Stimulated activated CD8-positive, alpha-beta memory T cell treated with anti-CD3 and anti-CD28 coated beads, Interleukin-7, amount 100 ng/mL, for 24 hours (primary cell): Measurements from ENCODE around the gene CHST11.
"Not testable (repeated sequence)": the region's sequence is repeated elsewhere in the genome, so short reads cannot be mapped to it uniquely, and the experiment has no call there.

ENCODE experiments used
- DNase-seq: peaks from one replicate; pipeline ENCODE4 v3.0.0-alpha.2; 2020; ENCODE audit warnings: low read depth

The CHST11 gene

DNA sequence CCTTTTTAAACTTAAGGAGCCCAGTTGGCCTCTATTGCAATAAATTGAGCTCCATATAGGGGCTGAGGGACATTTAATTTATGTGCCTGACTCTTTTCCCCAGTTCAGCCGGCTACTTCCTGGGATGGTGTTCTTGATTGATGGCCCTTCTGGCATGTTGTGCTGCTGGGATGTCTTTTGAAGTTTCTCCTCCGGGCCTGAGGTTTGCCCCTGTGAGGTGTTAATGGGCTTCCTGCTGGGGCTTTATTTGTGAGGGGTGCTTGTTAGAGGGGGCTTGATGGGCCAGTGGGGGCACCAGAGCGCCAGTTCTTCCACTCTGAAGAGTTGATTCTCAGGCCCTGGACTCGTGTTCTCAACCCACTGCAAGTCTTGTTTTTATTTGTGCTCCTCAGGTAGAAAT, 69.6 kb downstream of the CHST11 start:
- no peak for DNase-seq

DNA sequence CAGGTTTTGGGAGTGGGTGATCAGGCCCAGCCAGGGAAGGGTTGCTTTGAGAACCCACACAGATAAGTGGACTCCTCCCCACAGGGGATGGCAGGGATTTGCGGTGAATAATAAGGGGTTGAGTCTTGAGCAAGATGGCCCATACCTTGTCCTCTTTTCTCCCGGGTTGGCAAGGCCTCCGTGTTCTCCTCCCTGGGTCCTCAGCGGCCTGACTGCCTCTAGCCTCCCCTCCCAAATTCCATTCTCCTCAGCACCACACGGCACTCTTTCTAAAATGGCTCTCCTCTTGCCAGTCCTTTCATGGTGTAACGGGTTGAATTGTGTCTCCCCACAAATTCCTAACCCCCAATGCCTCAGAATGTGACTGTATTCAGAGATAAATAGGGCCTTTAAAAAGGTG, 70.0 kb downstream of the CHST11 start:
- DNase-seq = no peak

DNA sequence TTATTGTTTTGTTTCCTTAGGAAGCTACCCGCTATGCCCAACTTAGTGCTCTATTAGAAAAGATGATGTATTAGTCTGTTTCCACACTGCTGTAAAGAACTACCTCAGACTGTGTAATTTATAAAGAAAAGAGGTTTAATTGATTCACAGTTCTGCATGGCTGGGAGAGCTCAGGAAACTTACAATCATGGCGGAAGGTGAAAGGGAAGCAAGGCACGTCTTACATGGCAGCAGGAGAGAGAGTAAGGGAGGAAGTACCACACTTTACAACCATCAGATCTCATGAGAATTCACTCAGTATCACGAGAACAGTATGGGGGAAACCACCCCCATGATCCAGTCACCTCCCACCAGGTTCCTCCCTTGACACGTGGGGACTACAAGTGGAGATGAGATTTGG, 70.9 kb downstream of the CHST11 start:
- DNase-seq = not testable (repeated sequence)

DNA sequence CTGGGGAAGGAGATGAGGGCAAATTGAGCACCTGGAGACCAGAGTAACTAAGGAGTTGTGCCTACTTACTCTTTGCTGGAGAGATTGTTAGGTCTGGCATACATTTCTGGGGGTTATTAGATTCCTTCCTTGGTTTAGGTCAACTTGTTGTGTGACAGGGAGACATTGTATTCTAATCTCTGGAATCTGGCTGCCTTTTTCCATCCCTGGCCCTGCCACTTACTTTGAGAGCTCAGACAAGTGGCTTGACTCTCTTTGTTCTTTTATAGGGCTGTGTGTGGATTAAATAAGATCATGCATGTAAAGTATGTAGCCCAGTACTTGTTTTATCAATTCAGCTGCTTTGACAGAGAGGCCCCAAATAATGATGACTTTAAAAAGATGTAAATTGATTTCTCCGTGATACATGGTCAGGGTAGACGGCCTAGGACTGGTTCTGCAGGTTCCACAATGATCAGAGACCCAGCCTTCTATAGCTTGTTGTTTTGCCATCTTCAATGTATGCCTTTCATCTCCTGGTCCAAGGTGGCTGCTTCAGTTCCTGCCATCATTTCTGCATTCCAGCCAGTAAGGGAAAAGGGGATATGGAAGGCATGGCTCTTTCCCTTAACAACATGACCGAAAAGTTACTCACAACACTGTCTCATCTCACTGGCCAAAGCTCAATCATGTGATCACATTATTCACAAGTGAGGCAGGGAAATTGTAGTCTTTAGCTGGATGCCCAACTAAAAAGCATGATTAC, 72.6 kb downstream of the CHST11 start:
- DNase-seq = no peak

DNA sequence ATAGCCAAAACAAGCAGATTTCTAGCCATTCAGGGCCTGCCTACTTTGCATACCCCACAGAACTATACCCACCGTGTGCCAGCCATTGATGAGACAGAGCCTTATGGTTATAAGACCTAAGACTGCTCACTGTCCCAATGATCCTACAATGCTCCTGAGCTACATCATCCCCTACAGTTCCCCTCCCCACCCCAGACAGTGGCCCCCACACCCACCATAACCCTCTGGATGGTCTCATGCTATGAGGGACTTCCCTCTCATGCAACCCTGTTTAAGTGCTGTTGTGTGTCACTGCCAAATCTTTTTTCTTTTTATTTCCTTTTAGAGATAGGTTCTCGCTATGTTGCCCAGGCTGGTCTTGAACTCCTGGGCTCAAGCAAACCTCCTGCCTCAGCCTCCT, 75.9 kb downstream of the CHST11 start:
- no peak for DNase-seq

DNA sequence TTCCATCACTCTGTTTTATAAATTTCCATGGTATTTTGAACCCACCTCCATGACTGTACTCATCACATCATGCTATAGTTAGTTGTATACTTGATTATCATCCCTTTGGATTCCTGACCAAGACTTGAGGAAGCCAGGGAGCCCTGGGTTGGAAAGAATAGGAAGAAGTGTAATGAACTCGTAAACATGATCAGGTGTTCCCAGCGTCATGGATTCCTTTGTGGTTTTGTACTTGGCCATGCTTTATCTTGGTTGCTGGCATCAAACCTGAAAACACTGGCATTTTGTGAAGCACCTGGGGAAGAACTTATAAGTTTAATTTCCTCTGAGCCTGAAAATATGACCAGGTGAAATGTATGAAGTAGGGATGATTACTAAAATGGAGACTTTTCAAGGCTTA, 76.4 kb downstream of the CHST11 start:
- no peak for DNase-seq

DNA sequence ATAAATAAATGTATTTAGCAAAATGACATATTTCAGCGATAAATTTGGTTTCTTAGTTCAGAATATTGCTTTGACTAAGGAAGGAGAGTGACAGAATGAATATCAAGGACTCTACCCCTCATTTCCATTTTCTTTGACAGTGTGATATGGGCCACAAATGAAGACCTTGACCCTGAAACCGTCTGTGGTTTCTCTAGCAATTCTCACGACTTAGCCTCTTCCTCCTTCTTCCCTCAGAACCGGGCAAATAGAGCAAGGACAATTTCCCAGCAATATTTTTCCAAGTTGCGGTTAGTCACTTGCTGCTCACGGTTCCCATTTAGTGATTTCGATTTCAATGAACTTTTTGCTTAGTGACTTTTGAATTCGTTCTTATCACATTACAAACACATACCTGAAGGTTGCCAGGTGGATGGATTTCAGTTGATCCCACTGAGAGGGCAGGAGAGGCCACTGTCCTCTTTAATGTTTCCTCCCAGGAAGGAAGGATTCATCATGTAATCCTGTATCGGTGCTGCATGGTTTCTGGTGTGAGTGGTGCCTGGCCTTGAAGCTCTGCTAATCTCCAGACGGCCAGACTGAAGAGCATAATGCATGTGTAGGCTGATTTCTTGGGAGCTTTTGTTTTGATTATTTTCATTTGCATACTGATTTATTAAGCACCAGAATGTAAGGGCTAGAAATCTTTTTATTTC, 77.6 kb downstream of the CHST11 start:
- no peak for DNase-seq

DNA sequence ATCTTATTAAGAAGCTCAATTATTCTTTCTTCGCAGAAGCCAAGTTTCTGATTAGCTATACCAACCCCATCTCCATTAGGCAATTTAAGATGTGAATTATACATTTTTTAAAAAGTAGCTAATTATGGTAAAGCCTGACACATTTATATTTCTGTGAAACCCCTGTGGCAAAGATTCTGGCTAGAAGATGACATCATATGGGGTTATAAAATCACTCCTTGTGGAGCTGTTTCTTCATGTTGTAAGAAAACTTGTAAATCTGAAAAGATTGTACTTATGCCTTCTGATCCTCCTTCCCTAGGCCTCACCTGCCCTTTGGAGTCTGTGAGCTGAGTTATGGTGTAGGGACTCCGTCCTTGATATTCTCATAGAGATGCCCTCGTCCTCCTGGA, 78.1 kb downstream of the CHST11 start:
- DNase-seq = no peak

DNA sequence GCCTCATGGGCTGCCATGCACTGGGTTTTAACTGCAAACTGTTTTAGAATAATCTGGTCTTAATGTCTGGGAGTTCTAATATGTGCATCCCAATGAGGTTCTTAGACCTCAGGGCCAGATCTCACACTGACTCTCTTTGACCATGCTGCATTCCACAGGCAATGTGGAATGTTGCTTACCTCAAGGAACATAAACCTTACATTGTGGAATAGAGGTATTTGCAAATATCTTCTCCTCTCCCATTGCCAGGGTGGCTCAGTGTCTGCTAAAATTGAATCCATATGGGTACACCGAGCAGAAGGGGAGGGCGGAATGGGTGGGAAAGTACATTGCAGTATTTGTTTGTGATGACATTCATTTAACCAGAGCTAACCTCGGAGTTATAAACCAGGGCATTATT, 78.6 kb downstream of the CHST11 start:
- no peak for DNase-seq

DNA sequence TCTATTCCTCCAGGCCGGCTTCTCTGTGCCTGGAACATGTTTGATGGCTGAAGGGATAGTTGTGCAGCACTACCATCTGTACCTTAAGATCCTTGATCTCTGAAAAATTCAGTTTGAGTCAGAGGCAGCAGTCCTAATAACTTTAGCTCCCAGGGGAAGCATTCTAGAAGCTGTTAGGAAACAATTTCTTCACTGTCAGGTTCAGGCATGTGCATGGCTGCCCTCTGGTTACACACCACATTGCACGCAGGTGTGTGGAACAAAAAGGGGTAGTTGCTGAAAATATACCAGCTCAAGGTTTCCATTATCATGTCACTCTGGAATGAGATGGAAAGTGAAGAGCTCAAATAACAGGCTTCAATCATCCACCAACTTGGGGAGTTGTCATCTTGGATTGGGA, 80.1 kb downstream of the CHST11 start:
- no peak for DNase-seq

DNA sequence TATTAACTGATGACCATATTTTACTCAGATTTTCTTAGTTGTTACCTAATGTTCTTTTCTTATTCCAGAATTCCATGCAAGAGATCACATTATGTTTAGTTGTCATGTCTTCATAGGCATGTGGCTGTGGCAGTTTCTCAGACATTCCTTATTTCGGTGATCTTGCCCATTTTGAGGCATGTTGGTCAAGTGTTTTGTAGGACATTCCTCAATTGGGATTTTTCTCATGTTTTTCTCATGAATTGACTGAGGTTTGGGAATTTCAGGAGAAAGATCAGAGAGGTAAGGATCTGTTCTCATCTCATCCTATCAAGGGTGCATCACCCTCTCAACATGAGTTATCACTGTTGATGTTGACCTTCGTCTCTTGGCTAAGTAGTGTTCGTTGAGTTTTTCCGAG, 81.3 kb downstream of the CHST11 start:
- no peak for DNase-seq

DNA sequence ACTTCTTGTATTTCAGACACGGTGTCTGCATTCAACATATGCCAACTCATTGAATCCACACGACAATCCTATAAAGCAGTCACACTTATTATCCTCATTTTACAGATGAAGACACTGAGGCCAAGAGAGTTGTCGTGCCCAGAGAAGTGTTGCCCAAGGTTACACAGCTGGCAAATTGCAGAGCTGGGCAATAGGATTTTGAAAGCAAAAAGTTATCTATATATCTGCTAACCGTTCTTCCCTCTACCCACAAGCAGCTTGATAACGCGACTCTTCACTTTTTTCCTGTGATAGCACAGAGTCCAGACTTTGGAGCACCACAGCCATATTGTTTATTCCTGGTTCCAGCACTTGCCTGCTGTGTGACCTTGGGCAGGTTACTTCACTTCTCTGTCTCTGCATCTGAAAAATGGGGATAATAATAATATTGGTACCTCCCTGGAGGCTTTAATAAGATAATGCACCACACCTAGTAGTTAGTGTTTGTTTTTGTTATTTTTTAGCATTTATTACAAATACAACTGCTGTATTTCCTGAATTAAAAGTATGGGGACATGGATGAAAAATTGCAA, 82.2 kb downstream of the CHST11 start:
- DNase-seq = no peak

DNA sequence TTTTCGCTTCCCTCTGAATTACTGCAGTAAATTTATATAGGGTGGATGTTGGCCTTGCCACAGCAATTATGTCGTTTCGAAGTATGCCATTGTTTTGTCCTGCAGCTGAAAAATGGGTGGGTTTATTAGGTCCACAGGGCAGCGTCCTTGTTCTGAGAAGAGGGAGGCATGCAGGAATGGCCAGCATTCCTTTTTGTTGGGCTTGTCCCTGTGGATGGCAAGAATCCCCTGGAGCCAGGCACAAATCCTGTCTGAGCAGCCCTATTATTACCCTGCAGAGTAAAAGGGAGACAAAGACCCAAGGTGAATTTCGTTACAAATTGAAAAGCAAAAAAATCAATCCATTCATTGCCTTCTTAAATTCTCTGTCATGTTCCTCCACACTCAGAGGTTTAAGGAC, 88.1 kb downstream of the CHST11 start:
- no peak for DNase-seq

DNA sequence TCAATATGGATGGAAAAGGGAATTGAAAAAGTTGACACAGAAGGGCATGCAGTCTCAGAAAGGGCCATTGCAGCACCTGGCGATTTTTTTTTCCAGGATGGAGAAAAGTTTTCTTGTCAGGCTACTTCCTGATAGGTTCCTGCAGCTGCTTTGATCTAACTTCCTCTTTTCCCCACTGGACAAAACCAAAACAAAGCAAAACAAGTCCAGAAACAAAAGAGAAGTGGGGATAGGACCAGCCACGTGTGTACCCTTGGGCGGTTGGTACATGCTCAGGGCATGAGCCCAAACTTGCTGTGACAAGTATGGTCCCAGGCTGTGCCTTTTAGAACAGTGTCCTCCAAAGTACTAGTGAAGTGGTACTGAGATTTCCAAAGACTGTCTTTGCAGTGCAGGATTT, 89.8 kb downstream of the CHST11 start:
- no peak for DNase-seq

DNA sequence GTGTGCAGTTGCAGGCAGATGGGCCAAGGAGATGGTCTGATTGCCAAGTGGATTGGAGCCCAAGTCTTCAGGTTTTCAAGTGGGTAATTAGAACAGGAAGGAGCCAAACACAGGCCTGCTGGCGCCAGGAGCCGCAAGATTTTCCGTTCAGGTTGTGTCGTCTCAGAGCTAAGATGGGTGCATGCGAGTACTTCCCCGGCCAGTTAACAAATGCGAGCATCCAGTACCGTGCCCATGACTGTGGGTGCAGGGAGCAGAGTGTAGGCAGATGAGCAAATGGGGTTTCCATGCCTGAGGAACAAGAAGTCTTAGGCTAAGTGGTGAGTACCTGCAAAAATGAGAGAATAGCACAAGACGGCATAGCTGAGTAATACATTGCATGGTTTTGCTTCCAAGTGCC, 90.5 kb downstream of the CHST11 start:
- no peak for DNase-seq

DNA sequence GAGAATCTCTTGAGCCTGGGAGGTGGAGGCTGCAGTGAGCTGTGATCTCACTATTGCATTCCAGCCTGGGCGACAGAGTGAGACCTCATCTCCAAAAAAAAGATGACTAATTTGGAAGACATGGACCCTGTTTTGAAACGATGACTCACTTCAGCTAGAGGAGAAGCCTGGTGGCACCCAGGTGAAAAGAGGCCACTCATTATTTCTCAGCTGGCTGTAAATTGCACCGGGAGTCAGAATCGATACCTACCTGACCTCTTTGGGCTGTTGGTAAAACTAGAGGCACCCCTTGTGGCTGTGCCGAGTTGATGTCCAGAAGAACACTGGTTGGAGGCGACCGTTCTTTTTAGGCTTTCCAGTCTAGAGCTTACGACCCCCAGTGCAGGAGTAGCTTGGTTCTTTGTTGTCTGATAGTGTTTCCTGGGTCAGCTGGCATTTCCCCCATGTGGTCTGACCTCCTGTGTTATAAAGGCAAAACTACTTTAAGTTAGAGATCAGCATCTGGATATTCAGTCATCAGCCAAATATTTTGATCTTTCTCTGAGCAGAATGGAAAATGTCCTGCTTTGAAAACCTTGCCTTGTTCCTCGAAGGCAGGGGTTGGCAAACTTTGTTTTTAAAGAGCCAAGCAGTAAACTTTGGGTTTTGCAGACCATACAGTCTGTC, 93.2 kb downstream of the CHST11 start:
- DNase-seq = no peak

DNA sequence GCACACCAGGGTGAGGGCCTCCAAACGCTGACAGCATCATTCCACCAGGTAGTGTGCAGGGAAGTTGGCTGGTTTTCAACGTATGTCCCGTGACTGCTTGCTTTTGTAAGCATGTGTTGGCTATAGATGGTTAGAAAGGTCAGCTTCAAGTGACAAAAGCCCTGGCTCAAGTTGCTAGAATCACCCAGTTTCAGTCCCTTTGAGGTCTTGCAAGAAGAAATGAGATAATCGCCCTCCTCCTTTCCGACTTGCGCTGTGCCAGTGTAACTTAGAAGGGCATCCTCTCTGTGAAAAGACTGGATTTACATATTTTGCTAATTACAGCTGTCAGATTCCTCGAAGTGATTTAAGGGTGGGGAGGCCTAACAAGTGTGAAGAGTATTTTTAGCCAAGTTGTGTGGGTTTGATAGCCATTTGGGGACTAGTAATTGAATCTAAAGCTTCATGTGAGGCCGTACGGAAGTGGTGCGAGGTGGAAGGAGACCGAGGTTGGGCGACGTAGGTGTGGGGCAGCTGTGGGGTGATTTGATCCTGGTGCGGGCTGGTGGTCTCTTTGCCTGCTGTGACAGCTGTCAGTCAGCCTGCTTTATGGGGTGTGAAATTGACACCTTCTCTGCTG, 94.7 kb downstream of the CHST11 start:
- DNase-seq = no peak

DNA sequence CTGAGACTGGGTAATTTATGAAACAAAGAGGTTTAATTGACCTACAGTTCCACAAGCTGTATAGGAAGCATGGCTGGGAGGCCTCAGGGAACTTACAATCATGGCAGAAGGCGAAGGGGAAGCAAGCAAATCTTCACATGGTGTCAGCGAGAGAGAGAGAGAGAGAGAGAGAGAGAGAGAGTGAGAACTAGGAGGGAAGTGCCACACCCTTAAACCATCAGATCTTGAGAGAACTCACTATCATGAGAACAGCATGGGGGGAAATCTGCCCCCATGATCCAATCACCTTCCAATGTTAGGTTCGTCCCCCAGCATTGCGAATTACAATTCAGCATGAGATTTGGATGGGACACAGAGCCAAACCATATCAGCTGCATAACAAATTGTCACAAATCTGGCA, 96.7 kb downstream of the CHST11 start:
- DNase-seq = no peak

DNA sequence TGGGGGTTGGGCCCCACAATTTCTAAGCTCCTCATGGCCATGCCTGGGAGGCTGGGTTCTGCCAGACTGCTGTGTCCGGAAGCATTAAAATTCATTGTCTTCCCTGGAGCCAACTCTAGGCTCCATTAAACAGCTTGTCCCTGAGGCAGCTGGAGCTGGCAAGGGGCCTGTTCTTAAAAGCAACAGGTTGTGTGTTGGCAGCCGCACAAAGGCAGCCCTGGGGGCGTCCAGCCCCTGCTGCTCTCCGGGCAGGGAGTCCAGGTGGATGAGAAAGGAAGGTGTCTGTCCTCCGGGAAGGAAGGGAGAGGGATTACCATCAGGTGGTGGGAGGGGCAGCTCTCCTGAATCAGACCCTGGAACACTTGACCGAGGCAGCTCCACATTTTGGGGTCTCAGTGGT, 98.9 kb downstream of the CHST11 start:
- no peak for DNase-seq

DNA sequence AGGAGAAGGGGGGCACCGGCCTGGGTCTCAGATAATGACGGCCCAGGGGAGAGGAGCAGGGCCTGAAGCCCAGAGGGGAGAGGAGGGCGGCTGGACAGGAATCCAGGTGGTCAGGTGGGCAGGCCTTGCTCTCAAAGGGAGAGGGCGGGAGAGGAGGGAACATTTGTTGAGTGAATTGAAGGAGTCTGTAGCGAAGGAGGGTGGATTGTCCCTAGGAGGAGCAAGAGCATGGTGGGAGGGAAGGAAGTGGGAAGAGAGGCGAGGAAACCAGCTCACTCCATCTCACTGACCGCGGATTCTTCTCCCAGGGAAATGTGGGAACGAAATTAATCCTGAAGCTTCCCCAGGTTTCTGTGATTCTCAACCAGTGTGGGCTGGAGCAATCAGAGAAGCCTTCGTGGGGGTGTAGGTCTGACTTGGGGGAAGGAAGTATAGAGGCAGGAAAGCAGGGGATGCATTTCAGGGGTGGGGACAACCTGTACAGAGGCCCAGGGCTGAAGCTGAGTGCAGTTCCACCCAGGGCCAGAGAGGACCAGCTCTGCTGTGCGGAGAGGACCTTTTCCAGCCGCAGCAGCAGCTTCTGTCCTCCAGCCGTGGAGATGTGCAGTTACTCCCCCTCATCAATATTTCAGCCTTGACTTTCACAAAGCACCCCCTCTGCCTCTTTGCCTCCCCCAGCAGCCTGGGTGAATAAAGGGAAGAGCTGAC, 100.9 kb downstream of the CHST11 start:
- no peak for DNase-seq

DNA sequence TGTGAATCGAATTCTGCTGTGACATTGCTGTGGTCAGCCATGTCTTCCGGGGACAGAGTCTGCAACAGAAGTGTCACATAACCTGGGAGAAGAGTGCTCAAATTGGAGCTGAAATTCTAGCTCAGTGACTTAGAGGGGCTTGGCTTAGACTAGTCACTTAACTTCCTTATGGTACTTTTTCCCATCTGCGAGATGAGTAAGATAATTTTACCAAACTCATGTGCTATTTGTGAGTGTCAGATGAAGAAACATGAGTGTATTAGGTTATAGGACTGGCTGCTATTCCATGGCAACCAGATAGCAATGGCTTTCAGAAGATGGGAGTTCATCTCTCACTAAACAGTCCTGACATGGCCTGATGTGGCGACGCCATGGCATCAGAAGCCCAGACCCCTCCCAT, 104.1 kb downstream of the CHST11 start:
- DNase-seq = no peak

DNA sequence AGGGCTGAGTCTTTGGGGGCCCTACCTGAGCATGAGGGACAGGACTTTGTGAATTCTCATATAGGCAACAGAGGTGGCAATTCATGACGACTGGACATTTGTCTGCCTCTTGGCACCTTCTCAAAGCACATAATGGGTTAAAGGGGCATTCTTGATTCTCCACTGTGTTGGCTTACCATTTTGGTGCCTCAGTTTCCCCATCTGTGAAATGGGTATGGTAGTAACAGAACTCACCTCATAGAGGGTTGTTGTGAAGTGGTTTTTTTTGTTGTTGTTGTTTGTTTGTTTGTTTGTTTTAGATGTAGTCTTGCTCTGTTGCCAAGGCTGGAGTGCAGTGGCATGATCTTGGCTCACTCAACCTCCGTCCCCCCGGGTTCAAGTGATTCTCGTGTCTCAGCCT, 106.0 kb downstream of the CHST11 start:
- DNase-seq = no peak
